PC-3 (cell line): ENCODE data around the gene DNAH10.

Experiments
- CTCF ChIP-seq: fragments of 300-600 bp; sonication (generic); conservative IDR thresholded peaks from 2 replicates; pipeline ENCODE4 v1.5.1; 2017; ENCODE audit warnings: antibody characterized with exemption, low read depth, mild to moderate bottlenecking, low read length
- EZH2 ChIP-seq: fragments of 300-600 bp; sonication (generic); IDR thresholded peaks from one replicate; pipeline ENCODE4 v1.6.1; 2017; ENCODE audit warnings: antibody characterized with exemption, mild to moderate bottlenecking, low read length; ENCODE audit not compliant: unreplicated experiment
- EZH2phosphoT487 ChIP-seq: fragments of 300-600 bp; sonication (generic); IDR thresholded peaks from 2 replicates; pipeline ENCODE4 v1.6.1; 2018; ENCODE audit warnings: mild to moderate bottlenecking, antibody characterized with exemption, low read length, borderline replicate concordance

GRCh38 chr12:123936471-123936870, 174.4 kb downstream of the DNAH10 start:
- no peak for TF ChIP-seq EZH2phosphoT487
- no peak for TF ChIP-seq CTCF
- TF ChIP-seq EZH2 = no peak
